ENCODE data around the gene KRT20. TPM values are rescaled to one million over a fixed set of nuclear protein-coding genes. Genes with fewer than 3 reads are reported as not detected.

KRT20 gene
- total RNA-seq, 1 experiment from 2014 or later, result 0.18 TPM

GRCh38 chr17:40836020-40836419, 49.0 kb downstream of the KRT20 start:
- Histone ChIP-seq H3K79me2 (ENCODE audit: low read length) (no peaks in the 10 kb centered on the region), H3K27ac (ENCODE audit: low read length) (no peak overlapping the region), H4K20me1 (ENCODE audit: low read length) (no peaks in the 10 kb centered on the region), H2AFZ (ENCODE audit: low read length) (no peak overlapping the region), H3K9me3 (ENCODE audit: low read length) (no peaks in the 10 kb centered on the region), H3K9ac (ENCODE audit: low read length) (no peak overlapping the region), H3K4me2 (ENCODE audit: low read length) (no peak overlapping the region), H3K4me1 (ENCODE audit: insufficient read depth, low read length) (no peaks in the 10 kb centered on the region), H3F3A (ENCODE audit: low read length, unreplicated experiment) (no peaks in the 10 kb centered on the region), H3K36me3 (ENCODE audit: low read depth, low read length) (no peaks in the 10 kb centered on the region), H3K9me2 (replicated peaks; ENCODE audit: low read length) (no peaks in the 10 kb centered on the region), H3K27me3 (ENCODE audit: low read length) (no peaks in the 10 kb centered on the region), H3K4me3 (ENCODE audit: low read length) (no peak overlapping the region)
- TF ChIP-seq EZH2phosphoT487 (IDR thresholded peaks at IDR 0.05; ENCODE audit: borderline replicate concordance, low read length) (no peak), EZH2 (IDR thresholded peaks at IDR 0.05; ENCODE audit: low read length, unreplicated experiment) (no peak), CTCF (conservative IDR thresholded peaks at IDR 0.05; ENCODE audit: low read depth, low read length) (no peak)
- BruUV-seq (replicated peaks), result no TSS peak
- CTCF ChIA-PET, result no interaction called here
- ATAC-seq (no peak), DNase-seq (no peak)
- POLR2A ChIA-PET (ENCODE audit: unreplicated experiment), result no interaction called here
- intact Hi-C loops (cut with micrococcal nuclease), result no loop called here

DNA sequence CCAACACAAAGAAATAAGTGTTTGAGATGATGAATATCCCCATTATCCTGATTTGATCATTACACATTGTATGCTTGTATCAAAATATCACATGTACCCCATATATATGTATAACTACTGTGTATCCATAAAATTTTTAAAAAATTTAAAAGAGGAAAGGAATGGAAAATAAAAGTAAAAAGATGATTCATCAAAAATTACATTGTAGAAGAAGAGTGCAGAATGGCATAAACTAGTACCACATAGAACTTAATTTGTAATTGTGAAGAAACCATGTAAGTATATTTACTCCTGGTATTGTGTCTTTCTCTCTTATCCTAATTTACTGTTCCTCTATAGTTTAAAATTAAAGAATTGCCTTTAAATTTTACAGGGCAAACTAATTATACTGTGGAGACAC, 51.2 kb downstream of the KRT20 start:
- Histone ChIP-seq H3K9me3 (ENCODE audit: low read length) (no peaks in the 10 kb centered on the region), H3K4me1 (ENCODE audit: insufficient read depth, low read length) (no peaks in the 10 kb centered on the region), H3K36me3 (ENCODE audit: low read depth, low read length) (no peaks in the 10 kb centered on the region), H4K20me1 (ENCODE audit: low read length) (no peaks in the 10 kb centered on the region), H3K4me3 (ENCODE audit: low read length) (no peak overlapping the region), H3K4me2 (ENCODE audit: low read length) (no peak overlapping the region), H2AFZ (ENCODE audit: low read length) (no peak overlapping the region), H3K9me2 (replicated peaks; ENCODE audit: low read length) (no peaks in the 10 kb centered on the region), H3K27me3 (ENCODE audit: low read length) (no peaks in the 10 kb centered on the region), H3K27ac (ENCODE audit: low read length) (no peak overlapping the region), H3F3A (ENCODE audit: low read length, unreplicated experiment) (no peaks in the 10 kb centered on the region), H3K9ac (ENCODE audit: low read length) (no peak overlapping the region), H3K79me2 (ENCODE audit: low read length) (no peaks in the 10 kb centered on the region)
- ATAC-seq, result no peak
- DNase-seq, result no peak
- ChIA-PET CTCF (no interaction called here), POLR2A (ENCODE audit: unreplicated experiment) (interaction anchor here (0.7 kb wide), 1 partner anchor 7 kb away, joined by 3 read pairs; no protein-coding TSS in a partner anchor)
- BruUV-seq (replicated peaks), result no TSS peak
- intact Hi-C loops (cut with micrococcal nuclease), result no loop called here
- TF ChIP-seq EZH2phosphoT487 (IDR thresholded peaks at IDR 0.05; ENCODE audit: borderline replicate concordance, low read length), result no peak
- no peak for TF ChIP-seq EZH2 (IDR thresholded peaks at IDR 0.05; ENCODE audit: low read length, unreplicated experiment)
- TF ChIP-seq CTCF (conservative IDR thresholded peaks at IDR 0.05; ENCODE audit: low read depth, low read length), result no peak

GRCh38 chr17:40832840-40833239, 52.2 kb downstream of the KRT20 start:
- no peaks in the 10 kb centered on the region for H3K27me3 ChIP-seq (ENCODE audit: low read length)
- TF ChIP-seq EZH2phosphoT487 (IDR thresholded peaks at IDR 0.05; ENCODE audit: borderline replicate concordance, low read length) (no peak), CTCF (conservative IDR thresholded peaks at IDR 0.05; ENCODE audit: low read depth, low read length) (no peak), EZH2 (IDR thresholded peaks at IDR 0.05; ENCODE audit: low read length, unreplicated experiment) (no peak)
- no peak overlapping the region for H2AFZ ChIP-seq (ENCODE audit: low read length)
- no peaks in the 10 kb centered on the region for H3K9me2 ChIP-seq (replicated peaks; ENCODE audit: low read length)
- H3K9me3 ChIP-seq (ENCODE audit: low read length), result no peaks in the 10 kb centered on the region
- POLR2A ChIA-PET (ENCODE audit: unreplicated experiment), result no interaction called here
- H4K20me1 ChIP-seq (ENCODE audit: low read length), result no peaks in the 10 kb centered on the region
- CTCF ChIA-PET, result no interaction called here
- intact Hi-C loops (cut with micrococcal nuclease), result no loop called here
- BruUV-seq (replicated peaks), result no TSS peak
- no peak for ATAC-seq
- peaks cover 7% of the 10 kb centered on the region; the same call in 1 of the 2 replicates for H3K4me1 ChIP-seq (ENCODE audit: insufficient read depth, low read length)
- no peaks in the 10 kb centered on the region for H3K79me2 ChIP-seq (ENCODE audit: low read length)
- no peak for DNase-seq
- H3K4me3 ChIP-seq (ENCODE audit: low read length), result no peak overlapping the region
- H3F3A ChIP-seq (ENCODE audit: low read length, unreplicated experiment), result no peaks in the 10 kb centered on the region
- no peak overlapping the region for H3K9ac ChIP-seq (ENCODE audit: low read length)
- H3K27ac ChIP-seq (ENCODE audit: low read length), result no peak overlapping the region
- no peaks in the 10 kb centered on the region for H3K36me3 ChIP-seq (ENCODE audit: low read depth, low read length)
- H3K4me2 ChIP-seq (ENCODE audit: low read length), result no peak overlapping the region
